Measurements from ENCODE around the gene KRT13. TPM values are rescaled to one million over a fixed set of nuclear protein-coding genes. Genes with fewer than 3 reads are reported as not detected.

The KRT13 gene
- total RNA-seq, 2 donors from 2014 or later, result not detected

DNA sequence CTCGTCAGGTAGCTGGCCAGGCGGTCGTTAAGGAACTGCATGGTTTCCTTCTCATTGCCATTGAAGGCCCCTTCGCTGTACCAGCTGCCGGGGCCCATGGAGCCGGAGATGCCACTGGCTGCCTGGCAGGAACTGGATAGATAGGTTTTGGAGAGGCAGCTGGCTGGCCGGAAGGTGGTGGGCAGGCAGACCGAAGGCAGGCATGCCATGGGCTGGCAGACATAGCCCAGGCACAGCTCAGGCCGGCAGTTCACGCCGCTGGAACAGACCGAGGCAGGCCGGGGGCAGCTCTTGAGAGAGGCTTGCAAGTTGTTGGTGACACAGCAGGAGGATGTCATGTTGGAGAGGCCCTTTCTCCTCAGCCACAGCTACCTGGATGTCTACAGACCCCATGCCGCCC lies 38.4 kb downstream of the KRT13 start, which contains the start of gene KRT32:
KRT32 (minus strand) TSS at position 399 of the 400 bp plus-strand sequence; CDS start at position 338, 61 bp downstream.
- Histone ChIP-seq H3K9ac (ENCODE audit: extremely low read depth, low read length, poor library complexity, severe bottlenecking) (no peak within 1 kb of the TSS), H3K4me3 (ENCODE audit: low read length) (no peak within 1 kb of the TSS), H3K4me1 (ENCODE audit: control insufficient read depth, insufficient read depth, low read length) (no peaks in the 10 kb centered on the region), H3K27ac (ENCODE audit: low read depth, low read length) (no peak within 1 kb of the TSS), H3K27me3 (ENCODE audit: control insufficient read depth, insufficient read depth, low read length, poor library complexity, severe bottlenecking) (no peaks in the 10 kb centered on the region), H3K9me3 (ENCODE audit: control insufficient read depth, low read length) (peaks cover 8% of the 10 kb centered on the region), H3K36me3 (ENCODE audit: control insufficient read depth, insufficient read depth, low read length) (no peaks in the 10 kb centered on the region)
- TF ChIP-seq, protein P1, sequence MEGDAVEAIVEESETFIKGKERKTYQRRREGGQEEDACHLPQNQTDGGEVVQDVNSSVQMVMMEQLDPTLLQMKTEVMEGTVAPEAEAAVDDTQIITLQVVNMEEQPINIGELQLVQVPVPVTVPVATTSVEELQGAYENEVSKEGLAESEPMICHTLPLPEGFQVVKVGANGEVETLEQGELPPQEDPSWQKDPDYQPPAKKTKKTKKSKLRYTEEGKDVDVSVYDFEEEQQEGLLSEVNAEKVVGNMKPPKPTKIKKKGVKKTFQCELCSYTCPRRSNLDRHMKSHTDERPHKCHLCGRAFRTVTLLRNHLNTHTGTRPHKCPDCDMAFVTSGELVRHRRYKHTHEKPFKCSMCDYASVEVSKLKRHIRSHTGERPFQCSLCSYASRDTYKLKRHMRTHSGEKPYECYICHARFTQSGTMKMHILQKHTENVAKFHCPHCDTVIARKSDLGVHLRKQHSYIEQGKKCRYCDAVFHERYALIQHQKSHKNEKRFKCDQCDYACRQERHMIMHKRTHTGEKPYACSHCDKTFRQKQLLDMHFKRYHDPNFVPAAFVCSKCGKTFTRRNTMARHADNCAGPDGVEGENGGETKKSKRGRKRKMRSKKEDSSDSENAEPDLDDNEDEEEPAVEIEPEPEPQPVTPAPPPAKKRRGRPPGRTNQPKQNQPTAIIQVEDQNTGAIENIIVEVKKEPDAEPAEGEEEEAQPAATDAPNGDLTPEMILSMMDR (conservative IDR thresholded peaks at IDR 0.05), result no peak
- H3K4me3 Mint-ChIP-seq, result no peak within 1 kb of the TSS
- no peaks in the 10 kb centered on the region for H3K36me3 Mint-ChIP-seq (ENCODE audit: low read depth)
- no peaks in the 10 kb centered on the region for H3K4me1 Mint-ChIP-seq
- H3K27me3 Mint-ChIP-seq (ENCODE audit: insufficient read depth), result peaks cover 1% of the 10 kb centered on the region
- peaks cover 3% of the 10 kb centered on the region for H3K9me3 Mint-ChIP-seq
- 90 to 93% methylated on average over 5 to 14 of the region's 14 CpGs for WGBS, 2 experiments (ENCODE audit: insufficient coverage in 1 of 2, insufficient read length in 1 of 2)
- no peak within 1 kb of the TSS for H3K27ac Mint-ChIP-seq
- no peak for DNase-seq

DNA sequence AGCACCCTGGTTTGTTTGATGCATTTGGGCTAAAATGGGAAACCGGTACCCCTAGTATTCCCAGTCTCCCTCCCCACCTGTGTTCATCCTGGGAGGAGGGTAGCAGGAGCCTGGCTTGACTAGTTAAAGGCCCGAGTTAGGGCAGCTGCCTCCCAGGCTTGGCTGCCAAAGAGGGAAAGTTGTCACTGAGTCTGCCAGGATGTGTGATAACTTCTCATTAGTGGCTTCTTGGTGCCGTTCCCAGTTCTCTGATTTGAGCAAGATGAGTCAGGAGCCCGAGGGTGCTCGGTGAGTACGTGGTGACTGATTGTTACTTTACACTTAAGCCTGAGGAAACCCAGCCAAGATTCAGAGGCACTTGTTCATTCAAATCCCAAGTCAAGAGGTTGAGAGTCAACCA lies 40.7 kb downstream of the KRT13 start:
- Mint-ChIP-seq H3K27me3 (ENCODE audit: insufficient read depth) (no peaks in the 10 kb centered on the region), H3K9me3 (peaks cover 3% of the 10 kb centered on the region), H3K4me3 (no peak overlapping the region), H3K27ac (no peak overlapping the region), H3K36me3 (ENCODE audit: low read depth) (no peaks in the 10 kb centered on the region), H3K4me1 (no peaks in the 10 kb centered on the region)
- H3K27me3 ChIP-seq (ENCODE audit: control insufficient read depth, insufficient read depth, low read length, poor library complexity, severe bottlenecking), result no peaks in the 10 kb centered on the region
- H3K4me1 ChIP-seq (ENCODE audit: control insufficient read depth, insufficient read depth, low read length), result no peaks in the 10 kb centered on the region
- DNase-seq, result no peak
- 89 to 90% methylated on average over 6 of the region's 6 CpGs for WGBS, 2 experiments (ENCODE audit: insufficient coverage in 1 of 2, insufficient read length in 1 of 2)
- H3K27ac ChIP-seq (ENCODE audit: low read depth, low read length), result no peak overlapping the region
- no peaks in the 10 kb centered on the region for H3K36me3 ChIP-seq (ENCODE audit: control insufficient read depth, insufficient read depth, low read length)
- TF ChIP-seq, protein P1 (conservative IDR thresholded peaks at IDR 0.05), result no peak
- H3K9ac ChIP-seq (ENCODE audit: extremely low read depth, low read length, poor library complexity, severe bottlenecking), result no peak overlapping the region
- no peaks in the 10 kb centered on the region for H3K9me3 ChIP-seq (ENCODE audit: control insufficient read depth, low read length)
- no peak overlapping the region for H3K4me3 ChIP-seq (ENCODE audit: low read length)

DNA sequence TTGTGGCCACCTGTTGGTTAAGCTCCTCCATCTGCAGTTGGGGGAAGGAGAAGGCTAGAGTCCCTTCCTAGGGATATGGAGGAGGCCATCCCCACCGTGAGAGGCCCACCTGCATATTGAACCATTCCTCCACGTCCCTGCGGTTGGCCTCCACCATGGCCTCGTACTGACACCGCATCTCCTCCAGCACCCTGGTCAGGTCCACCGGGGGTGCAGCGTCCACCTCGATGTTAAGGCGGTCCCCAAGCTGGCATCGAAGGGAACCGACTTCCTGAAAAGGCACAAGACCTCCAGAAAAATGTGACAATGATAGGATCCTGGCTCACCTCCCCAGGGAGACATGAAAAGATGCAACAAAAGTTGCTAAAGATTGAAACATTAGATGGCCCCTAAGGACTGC lies 41.2 kb downstream of the KRT13 start:
- no peaks in the 10 kb centered on the region for H3K36me3 ChIP-seq (ENCODE audit: control insufficient read depth, insufficient read depth, low read length)
- Mint-ChIP-seq H3K27ac (no peak overlapping the region), H3K4me1 (no peaks in the 10 kb centered on the region), H3K36me3 (ENCODE audit: low read depth) (no peaks in the 10 kb centered on the region), H3K27me3 (ENCODE audit: insufficient read depth) (no peaks in the 10 kb centered on the region), H3K4me3 (no peak overlapping the region), H3K9me3 (peaks cover 1% of the 10 kb centered on the region)
- DNase-seq, result no peak
- H3K27ac ChIP-seq (ENCODE audit: low read depth, low read length), result no peak overlapping the region
- H3K4me3 ChIP-seq (ENCODE audit: low read length), result no peak overlapping the region
- H3K27me3 ChIP-seq (ENCODE audit: control insufficient read depth, insufficient read depth, low read length, poor library complexity, severe bottlenecking), result no peaks in the 10 kb centered on the region
- no peaks in the 10 kb centered on the region for H3K4me1 ChIP-seq (ENCODE audit: control insufficient read depth, insufficient read depth, low read length)
- H3K9ac ChIP-seq (ENCODE audit: extremely low read depth, low read length, poor library complexity, severe bottlenecking), result no peak overlapping the region
- TF ChIP-seq, protein P1 (conservative IDR thresholded peaks at IDR 0.05), result no peak
- WGBS, 2 experiments (ENCODE audit: insufficient coverage in 1 of 2, insufficient read length in 1 of 2), result 88 to 93% methylated on average over 8 to 11 of the region's 11 CpGs
- no peaks in the 10 kb centered on the region for H3K9me3 ChIP-seq (ENCODE audit: control insufficient read depth, low read length)
